Muscle layer of colon (tissue), 2 donors: ENCODE measurements around the gene PPIL6.

Experiments used
- H3K27ac ChIP-seq: one replicate; pipeline ENCODE4 v1.7.0; 2013; ENCODE audit warnings: low read depth, mild to moderate bottlenecking, low read length, moderate library complexity
- H3K27me3 ChIP-seq, 2 donors: one replicate each; pipeline ENCODE4 v1.7.0; 2013; ENCODE audit warnings: low read length in 2 of 2, mild to moderate bottlenecking in 2 of 2; ENCODE audit not compliant: insufficient read depth in 2 of 2, control insufficient read depth in 1 of 2
- H3K36me3 ChIP-seq: one replicate; pipeline ENCODE4 v1.7.0; 2013; ENCODE audit warnings: mild to moderate bottlenecking, low read length; ENCODE audit not compliant: insufficient read depth
- H3K4me1 ChIP-seq: one replicate; pipeline ENCODE4 v1.7.0; 2013; ENCODE audit warnings: mild to moderate bottlenecking, low read length; ENCODE audit not compliant: insufficient read depth
- H3K4me3 ChIP-seq, 2 donors: one replicate each; pipeline ENCODE4 v1.7.0; 2013; ENCODE audit warnings: low read length in 2 of 2, low read depth in 1 of 2, mild to moderate bottlenecking in 1 of 2, moderate library complexity in 1 of 2
- H3K9ac ChIP-seq: one replicate; pipeline ENCODE4 v1.7.0; 2013; ENCODE audit warnings: low read length
- H3K9me3 ChIP-seq: one replicate; pipeline ENCODE4 v1.7.0; 2013; ENCODE audit warnings: mild to moderate bottlenecking, low read length
- donor health status: abdominal sarcoma.
- donor health status: Adenocarcinoma of cecum.

PPIL6 gene

DNA sequence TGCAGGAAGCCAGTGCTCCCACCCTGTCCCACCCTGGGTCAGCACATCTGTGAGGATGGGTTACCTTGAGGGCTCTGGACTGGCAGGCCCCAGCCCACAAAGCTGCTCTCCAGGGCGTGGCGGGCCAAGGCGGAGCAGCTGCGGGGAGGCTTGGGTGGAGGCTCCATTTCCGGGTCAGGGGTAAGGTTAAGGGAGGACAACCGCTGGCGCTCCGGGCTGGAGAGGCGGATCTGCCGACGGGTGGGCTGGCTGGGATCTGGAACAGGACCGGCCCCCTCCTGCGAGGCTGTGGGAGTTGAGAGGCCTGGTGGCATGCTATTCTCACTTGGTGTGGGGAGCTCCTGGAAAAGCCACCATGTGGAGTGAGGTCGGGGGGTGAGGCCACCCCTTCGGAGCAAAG is 5.6 kb upstream of the PPIL6 start:
- no peaks in the 10 kb centered on the region for H3K27me3 ChIP-seq
- no peak overlapping the region for H3K4me3 ChIP-seq
- H3K9me3 ChIP-seq: no peaks in the 10 kb centered on the region
- no peak overlapping the region for H3K27ac ChIP-seq
- H3K36me3 ChIP-seq: peaks cover 23% of the 10 kb centered on the region
- H3K9ac ChIP-seq: no peak overlapping the region
- H3K4me1 ChIP-seq: peaks cover 14% of the 10 kb centered on the region

DNA sequence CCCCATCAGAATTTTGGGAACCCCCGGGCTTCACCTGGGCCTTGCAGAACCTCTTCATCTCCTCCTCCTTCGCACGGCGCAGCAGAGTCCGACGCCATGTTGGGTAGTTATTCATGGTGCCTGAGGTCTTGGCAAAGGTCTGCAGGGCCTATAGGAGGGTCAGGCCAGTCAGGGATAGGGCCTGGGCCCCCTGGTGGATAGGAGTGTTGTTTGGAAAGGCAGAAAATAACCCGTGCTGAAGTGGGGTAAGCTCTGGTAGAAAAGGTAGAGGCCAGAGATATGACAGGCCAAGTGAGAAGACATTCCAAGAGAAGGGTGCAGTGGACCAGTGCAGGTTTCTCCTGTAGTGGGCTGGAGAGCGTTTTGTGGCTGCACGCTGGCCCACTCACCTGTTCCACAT is 5.0 kb upstream of the PPIL6 start:
- Histone ChIP-seq H3K9ac (no peak overlapping the region), H3K36me3 (peaks cover 23% of the 10 kb centered on the region), H3K27me3 (no peaks in the 10 kb centered on the region), H3K9me3 (no peaks in the 10 kb centered on the region), H3K27ac (no peak overlapping the region), H3K4me3 (no peak overlapping the region), H3K4me1 (peaks cover 14% of the 10 kb centered on the region)

GRCh38 chr6:109443425-109443950 is 3.1 kb upstream of the PPIL6 start:
- H3K27me3 ChIP-seq: no peaks in the 10 kb centered on the region
- H3K4me1 ChIP-seq: peaks cover 14% of the 10 kb centered on the region
- no peak overlapping the region for H3K4me3 ChIP-seq
- no peaks in the 10 kb centered on the region for H3K9me3 ChIP-seq
- no peak overlapping the region for H3K9ac ChIP-seq
- H3K36me3 ChIP-seq: peaks cover 23% of the 10 kb centered on the region
- no peak overlapping the region for H3K27ac ChIP-seq

- Histone ChIP-seq H3K36me3 (peaks cover 23% of the 10 kb centered on the region), H3K9me3 (no peaks in the 10 kb centered on the region), H3K9ac (no peak overlapping the region), H3K27me3 (no peaks in the 10 kb centered on the region), H3K4me1 (peaks cover 14% of the 10 kb centered on the region), H3K27ac (no peak overlapping the region), H3K4me3 (peak overlapping the region in 1 of 2 donors; percentile 77)
Measured at GRCh38 chr6:109442393-109442924, 2.0 kb upstream of the PPIL6 start.

DNA sequence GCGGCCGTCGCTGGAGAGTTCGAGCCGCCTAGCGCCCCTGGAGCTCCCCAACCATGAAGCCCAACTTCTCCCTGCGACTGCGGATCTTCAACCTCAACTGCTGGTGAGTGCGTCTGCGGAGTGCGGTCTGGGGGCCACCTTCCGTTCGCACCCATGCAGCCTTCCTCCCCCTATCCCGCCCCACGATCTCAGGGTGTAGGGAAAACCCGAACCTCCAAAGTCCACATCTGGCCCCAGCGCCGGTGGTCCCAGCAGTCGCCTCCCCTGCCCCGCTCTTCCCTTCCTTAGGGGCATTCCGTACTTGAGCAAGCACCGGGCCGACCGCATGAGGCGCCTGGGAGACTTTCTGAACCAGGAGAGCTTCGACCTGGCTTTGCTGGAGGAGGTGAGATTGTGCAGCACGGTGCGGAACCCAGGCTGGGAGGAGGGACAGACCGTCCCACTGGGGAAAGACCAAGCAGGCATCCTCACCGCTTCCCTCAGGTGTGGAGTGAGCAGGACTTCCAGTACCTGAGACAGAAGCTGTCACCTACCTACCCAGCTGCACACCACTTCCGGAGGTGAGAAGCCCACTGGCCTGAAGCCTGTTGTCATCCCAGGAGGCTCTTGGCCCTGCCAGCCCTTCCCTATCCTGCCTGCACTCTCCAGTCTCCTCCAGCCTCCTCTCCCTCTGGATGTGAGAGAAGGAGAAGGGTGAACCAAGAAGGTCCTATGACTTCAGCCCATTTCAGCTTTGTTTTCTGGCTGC is 815 bp upstream of the PPIL6 start:
- Histone ChIP-seq H3K9me3 (no peaks in the 10 kb centered on the region), H3K27ac (peak overlapping the region; percentile 53), H3K4me3 (peak overlapping the region; percentile 77 to 96), H3K27me3 (no peaks in the 10 kb centered on the region), H3K4me1 (peaks cover 14% of the 10 kb centered on the region), H3K9ac (peak overlapping the region; percentile 68), H3K36me3 (peaks cover 23% of the 10 kb centered on the region)

DNA sequence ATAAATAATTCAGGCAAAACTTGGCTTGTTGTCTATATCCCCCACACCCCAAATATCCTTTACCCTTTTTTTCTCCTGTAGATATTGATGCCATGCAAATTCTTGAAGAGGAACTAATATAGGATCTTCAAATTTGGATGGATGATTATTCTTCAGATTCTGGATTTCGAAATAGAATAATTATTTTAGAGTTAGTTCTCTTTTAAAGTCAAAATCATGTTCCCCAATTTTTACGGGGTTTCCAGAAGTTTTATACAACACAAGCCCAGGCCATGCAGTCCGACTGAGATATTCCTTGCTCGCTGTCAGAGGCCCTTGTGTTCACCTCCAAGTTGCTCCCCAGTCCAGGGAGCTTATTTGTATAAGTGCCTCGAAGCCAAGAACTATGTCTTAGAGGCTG is 4.4 kb downstream of the PPIL6 start:
- Histone ChIP-seq H3K27me3 (no peaks in the 10 kb centered on the region), H3K9ac (no peak overlapping the region), H3K27ac (no peak overlapping the region), H3K36me3 (no peaks in the 10 kb centered on the region), H3K9me3 (no peaks in the 10 kb centered on the region), H3K4me3 (no peak overlapping the region), H3K4me1 (no peaks in the 10 kb centered on the region)

GRCh38 chr6:109434456-109434855 is 6.0 kb downstream of the PPIL6 start:
- no peak overlapping the region for H3K9ac ChIP-seq
- no peaks in the 10 kb centered on the region for H3K27me3 ChIP-seq
- peaks cover 2% of the 10 kb centered on the region for H3K4me1 ChIP-seq
- H3K36me3 ChIP-seq: no peaks in the 10 kb centered on the region
- H3K9me3 ChIP-seq: no peaks in the 10 kb centered on the region
- H3K4me3 ChIP-seq: no peak overlapping the region
- H3K27ac ChIP-seq: no peak overlapping the region

- H3K4me1 ChIP-seq: peaks cover 5% of the 10 kb centered on the region
- H3K9ac ChIP-seq: no peak overlapping the region
- no peak overlapping the region for H3K27ac ChIP-seq
- H3K27me3 ChIP-seq: no peaks in the 10 kb centered on the region
- H3K36me3 ChIP-seq: no peaks in the 10 kb centered on the region
- no peaks in the 10 kb centered on the region for H3K9me3 ChIP-seq
- H3K4me3 ChIP-seq: no peak overlapping the region
Measured at GRCh38 chr6:109429496-109429895, 10.9 kb downstream of the PPIL6 start.

- H3K4me3 ChIP-seq: no peak overlapping the region
- no peaks in the 10 kb centered on the region for H3K27me3 ChIP-seq
- no peak overlapping the region for H3K27ac ChIP-seq
- no peaks in the 10 kb centered on the region for H3K9me3 ChIP-seq
- H3K9ac ChIP-seq: no peak overlapping the region
- peaks cover 5% of the 10 kb centered on the region for H3K4me1 ChIP-seq
- H3K36me3 ChIP-seq: no peaks in the 10 kb centered on the region
Measured at GRCh38 chr6:109428889-109429477, 11.4 kb downstream of the PPIL6 start.

GRCh38 chr6:109424946-109425345 is 15.5 kb downstream of the PPIL6 start:
- no peaks in the 10 kb centered on the region for H3K27me3 ChIP-seq

GRCh38 chr6:109421184-109421583 is 19.2 kb downstream of the PPIL6 start:
- no peaks in the 10 kb centered on the region for H3K27me3 ChIP-seq
- no peak overlapping the region for H3K4me3 ChIP-seq
- H3K4me1 ChIP-seq: no peaks in the 10 kb centered on the region
- no peaks in the 10 kb centered on the region for H3K9me3 ChIP-seq
- no peak overlapping the region for H3K9ac ChIP-seq
- no peaks in the 10 kb centered on the region for H3K36me3 ChIP-seq
- no peak overlapping the region for H3K27ac ChIP-seq

More at GRCh38 chr6:109424946-109425345, 15.5 kb downstream of the PPIL6 start:
- H3K36me3 ChIP-seq: no peaks in the 10 kb centered on the region
- no peak overlapping the region for H3K4me3 ChIP-seq
- no peak overlapping the region for H3K9ac ChIP-seq
- peaks cover 5% of the 10 kb centered on the region for H3K4me1 ChIP-seq
- H3K9me3 ChIP-seq: no peaks in the 10 kb centered on the region
- H3K27ac ChIP-seq: no peak overlapping the region
